ENCODE results near the gene CNTNAP2. TPM values are rescaled to one million over a fixed set of nuclear protein-coding genes. Genes with fewer than 3 reads are reported as not detected.

The CNTNAP2 gene
- total and polyA plus RNA-seq, 2 of the 4 experiments (the other 2 are of a cell fraction), result not detected

GRCh38 chr7:146690987-146691386 is 574.4 kb downstream of the CNTNAP2 start:
- Histone ChIP-seq H3K56ac (ENCODE audit: extremely low read depth, insufficient read depth, low read length) (no peak overlapping the region), H4K20me1 (ENCODE audit: insufficient read depth, low read length) (no peaks in the 10 kb centered on the region), H3K18ac (ENCODE audit: low read depth, low read length) (no peak overlapping the region), H2BK15ac (ENCODE audit: low read depth, low read length) (no peak overlapping the region), H3K23ac (ENCODE audit: low read depth, low read length) (no peak overlapping the region), H3K4me2 (ENCODE audit: low read depth, low read length) (no peak overlapping the region), H3K9me1 (ENCODE audit: insufficient read depth, low read length) (no peaks in the 10 kb centered on the region), H3K4ac (ENCODE audit: low read depth, low read length) (no peak overlapping the region), H3K27ac (ENCODE audit: insufficient read depth, low read length) (no peak overlapping the region), H3K4me1 (ENCODE audit: control insufficient read depth, insufficient read depth, low read length) (no peaks in the 10 kb centered on the region), H4K91ac (ENCODE audit: insufficient read depth, low read depth, low read length) (no peak overlapping the region), H2AK5ac (ENCODE audit: low read depth, low read length) (no peak overlapping the region), H3K79me1 (ENCODE audit: low read depth in 1 of 2, low read length in 2 of 2) (no peaks in the 10 kb centered on the region), H2BK120ac (ENCODE audit: low read depth, low read length) (no peak overlapping the region), H4K5ac (ENCODE audit: low read depth, low read length) (no peak overlapping the region), H4K8ac (ENCODE audit: low read depth in 2 of 2, low read length in 2 of 2) (no peak overlapping the region), H3K36me3 (ENCODE audit: control insufficient read depth, insufficient read depth, low read length) (no peaks in the 10 kb centered on the region), H3K9ac (ENCODE audit: low read depth, low read length) (no peak overlapping the region), H3K27me3 (ENCODE audit: control insufficient read depth, insufficient read depth, low read length) (no peaks in the 10 kb centered on the region), H2AK9ac (replicated peaks; ENCODE audit: low read depth, low read length, poor library complexity) (no peak overlapping the region), H3K9me3 (ENCODE audit: control insufficient read depth, insufficient read depth, low read length) (no peaks in the 10 kb centered on the region), H2AFZ (replicated peaks; ENCODE audit: low read length, poor library complexity) (no peak overlapping the region), H2BK20ac (ENCODE audit: low read depth, low read length) (no peak overlapping the region), H3K14ac (replicated peaks; ENCODE audit: low read depth, low read length) (no peak overlapping the region), H2BK5ac (ENCODE audit: low read depth, low read length, poor library complexity, severe bottlenecking) (no peak overlapping the region), H3K4me3 (ENCODE audit: insufficient read depth, low read depth, low read length) (no peak overlapping the region)
- dilution Hi-C loops (cut with HindIII; ENCODE audit: low sequenced_read_pairs, unreplicated experiment) (no loop called here), intact Hi-C loops (cut with micrococcal nuclease) (no loop called here), in situ Hi-C loops (cut with MboI; ENCODE audit: low sequenced_read_pairs) (no loop called here)
- CTCF ChIA-PET, result interaction anchor here (0.5 kb wide), 1 partner anchor 30 kb away, joined by 3 read pairs; no protein-coding TSS in a partner anchor
- BruUV-seq (replicated peaks), result no TSS peak
- TF ChIP-seq NFE2L2 (IDR thresholded peaks at IDR 0.05; ENCODE audit: low read depth, low read length) (peak; percentile 85), CEBPB (IDR thresholded peaks at IDR 0.05; ENCODE audit: low read depth, low read length) (no peak), MAFK (IDR thresholded peaks at IDR 0.05; ENCODE audit: low read depth, low read length) (peak; percentile 24; the same call in 1 of the 2 replicates)
- POLR2A ChIA-PET (ENCODE audit: unreplicated experiment), result interaction anchor here (0.6 kb wide), 1 partner anchor 1551 kb away, joined by 4 read pairs; no protein-coding TSS in a partner anchor
- DNase-seq, result no peak
- no peak for ATAC-seq (ENCODE audit: low read depth)
- WGBS, 2 experiments (ENCODE audit: extremely low coverage in 2 of 2, insufficient read length in 1 of 2), result no CpG with 5 or more reads among the region's 3 CpGs
